ENCODE results near the gene PDE6B.

- TF ChIP-seq CTCF (conservative IDR thresholded peaks at IDR 0.05; ENCODE audit: low read depth, low read length) (no peak), EZH2 (IDR thresholded peaks at IDR 0.05; ENCODE audit: low read length, unreplicated experiment) (no peak)
These were observed 22.1 kb downstream of the PDE6B start for GRCh38 chr4:647481-647880.

Data from PC-3 (cell line).